NB4 (cell line): ENCODE results near the gene CALCOCO1.
A peak's percentile ranks its signal among the peaks of the same experiment; 100 is the strongest.

Experiments used
- DNase-seq: peaks from one replicate; pipeline ENCODE4 v3.0.0; 2010; ENCODE audit warnings: low read depth
- H3K4me3 ChIP-seq: one replicate; pipeline ENCODE4 v1.5.1; 2011; ENCODE audit warnings: mild to moderate bottlenecking, low read depth, low read length, moderate library complexity
- MYC ChIP-seq: IDR thresholded peaks from 2 replicates; pipeline ENCODE4 v1.6.1; 2011; ENCODE audit warnings: low read depth, low read length
- POLR2A ChIP-seq: IDR thresholded peaks from 2 replicates; pipeline ENCODE4 v1.6.1; 2011; ENCODE audit warnings: mild to moderate bottlenecking; ENCODE audit not compliant: insufficient read length; ENCODE audit errors: extremely low read depth
- TF ChIP-seq, protein P1 (sequence below): IDR thresholded peaks from 2 replicates; pipeline ENCODE4 v1.6.1; 2011; ENCODE audit warnings: low read depth, low read length
- TF ChIP-seq, protein P2 (sequence below): IDR thresholded peaks from one replicate; pipeline ENCODE4 v1.5.1; 2012; ENCODE audit warnings: low read depth, low read length

Gene CALCOCO1

DNA sequence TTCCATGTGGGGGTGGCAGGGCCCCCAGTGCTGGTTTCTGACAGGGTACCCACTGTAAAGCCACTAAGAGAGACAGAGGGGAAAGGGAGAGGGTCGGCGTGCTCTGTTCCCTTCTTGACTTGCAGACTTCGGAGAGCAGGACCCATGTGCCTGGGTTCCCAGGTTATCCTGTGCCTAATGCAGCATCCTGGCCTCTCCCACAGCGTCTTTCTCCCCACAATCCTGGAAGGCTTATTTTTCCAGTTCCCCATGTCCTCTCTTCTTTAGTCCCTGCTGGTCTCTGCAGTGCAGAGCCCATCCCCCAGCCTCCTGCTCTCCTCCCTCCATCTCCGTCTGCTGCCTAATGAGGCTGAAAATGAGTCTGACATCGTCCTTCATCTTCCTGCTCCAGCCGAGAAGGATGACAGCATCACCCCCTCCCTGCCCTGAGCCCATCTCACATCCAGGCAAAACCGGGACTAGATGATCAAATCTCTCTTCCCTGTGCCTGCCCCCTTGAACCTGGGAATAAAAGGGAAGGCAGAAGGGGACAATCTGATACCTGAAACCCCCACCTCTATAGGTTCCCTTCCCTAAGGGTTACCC lies 15.1 kb downstream of the CALCOCO1 start:
- no peak for TF ChIP-seq POLR2A
- TF ChIP-seq, protein P1, sequence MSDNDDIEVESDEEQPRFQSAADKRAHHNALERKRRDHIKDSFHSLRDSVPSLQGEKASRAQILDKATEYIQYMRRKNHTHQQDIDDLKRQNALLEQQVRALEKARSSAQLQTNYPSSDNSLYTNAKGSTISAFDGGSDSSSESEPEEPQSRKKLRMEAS: no peak
- TF ChIP-seq, protein P2, sequence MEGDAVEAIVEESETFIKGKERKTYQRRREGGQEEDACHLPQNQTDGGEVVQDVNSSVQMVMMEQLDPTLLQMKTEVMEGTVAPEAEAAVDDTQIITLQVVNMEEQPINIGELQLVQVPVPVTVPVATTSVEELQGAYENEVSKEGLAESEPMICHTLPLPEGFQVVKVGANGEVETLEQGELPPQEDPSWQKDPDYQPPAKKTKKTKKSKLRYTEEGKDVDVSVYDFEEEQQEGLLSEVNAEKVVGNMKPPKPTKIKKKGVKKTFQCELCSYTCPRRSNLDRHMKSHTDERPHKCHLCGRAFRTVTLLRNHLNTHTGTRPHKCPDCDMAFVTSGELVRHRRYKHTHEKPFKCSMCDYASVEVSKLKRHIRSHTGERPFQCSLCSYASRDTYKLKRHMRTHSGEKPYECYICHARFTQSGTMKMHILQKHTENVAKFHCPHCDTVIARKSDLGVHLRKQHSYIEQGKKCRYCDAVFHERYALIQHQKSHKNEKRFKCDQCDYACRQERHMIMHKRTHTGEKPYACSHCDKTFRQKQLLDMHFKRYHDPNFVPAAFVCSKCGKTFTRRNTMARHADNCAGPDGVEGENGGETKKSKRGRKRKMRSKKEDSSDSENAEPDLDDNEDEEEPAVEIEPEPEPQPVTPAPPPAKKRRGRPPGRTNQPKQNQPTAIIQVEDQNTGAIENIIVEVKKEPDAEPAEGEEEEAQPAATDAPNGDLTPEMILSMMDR: no peak
- TF ChIP-seq MYC: no peak
- H3K4me3 ChIP-seq: no peak overlapping the region
- DNase-seq: no peak

DNA sequence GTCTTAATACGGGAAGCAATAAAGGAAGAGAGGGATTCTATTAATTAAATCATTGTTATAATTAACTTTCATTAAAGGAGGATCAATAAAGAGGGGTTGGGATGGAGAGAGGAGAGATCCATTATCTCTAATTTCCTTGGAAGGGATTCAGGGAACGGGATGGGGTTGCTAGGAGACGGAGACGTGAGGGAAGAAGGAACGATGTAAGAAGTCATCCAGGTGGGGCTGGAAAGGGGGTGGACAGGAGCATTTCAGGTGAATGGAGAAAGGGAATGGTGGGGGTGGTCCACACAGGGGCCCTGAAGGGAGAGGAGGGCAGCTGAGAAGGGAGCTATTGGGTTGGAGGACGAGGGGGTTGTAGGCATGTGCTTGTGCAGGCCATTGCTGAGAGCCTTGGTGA lies 17.2 kb downstream of the CALCOCO1 start:
- TF ChIP-seq, protein P1: no peak
- TF ChIP-seq, protein P2: no peak
- TF ChIP-seq POLR2A (no peak), MYC (no peak)
- H3K4me3 ChIP-seq: no peak overlapping the region
- no peak for DNase-seq

DNA sequence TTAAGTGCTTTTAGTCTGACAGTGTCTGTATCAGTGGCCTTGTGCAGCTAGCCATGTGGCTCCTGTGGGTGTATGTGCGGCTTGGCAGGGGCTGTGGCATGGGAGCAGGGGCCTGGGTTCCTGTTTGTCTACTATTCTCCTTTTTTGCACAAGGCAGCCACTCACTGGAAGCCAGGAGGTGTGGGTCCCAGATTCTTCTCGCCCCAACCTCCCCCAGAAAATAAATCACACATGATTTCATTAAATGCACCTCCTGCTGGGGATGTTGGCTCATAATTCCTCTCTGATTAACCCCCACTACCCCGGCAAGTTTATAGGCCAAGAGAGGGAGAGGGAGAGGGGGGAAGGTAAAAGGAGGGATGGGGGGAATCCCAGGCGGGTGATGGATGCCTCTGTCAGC lies 17.6 kb downstream of the CALCOCO1 start:
- no peak for DNase-seq
- no peak overlapping the region for H3K4me3 ChIP-seq
- TF ChIP-seq, protein P1: 0 out of 2 replicates have a peak, but pooled peaks have one; percentile 27
- TF ChIP-seq MYC: no peak
- no peak for TF ChIP-seq POLR2A
- TF ChIP-seq, protein P2: no peak

DNA sequence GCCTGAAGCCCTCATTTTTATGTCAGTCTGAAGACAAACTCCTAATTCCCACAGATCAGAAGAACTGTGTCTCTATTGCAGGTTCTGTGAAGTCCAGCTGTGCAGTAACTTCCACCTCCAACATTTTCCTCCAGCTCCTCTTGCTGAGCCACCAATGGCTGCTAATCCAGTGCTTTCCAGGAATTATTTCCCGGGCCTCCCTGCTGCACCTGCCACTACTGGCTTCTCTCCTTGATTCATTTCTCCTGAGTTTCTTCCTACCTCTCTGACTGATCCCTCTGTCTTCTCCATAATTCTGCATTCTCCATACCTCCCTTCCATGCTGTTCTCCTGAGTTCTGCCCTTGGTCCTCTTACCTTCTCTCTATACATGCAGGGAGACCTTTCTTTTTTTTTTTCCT lies 21.2 kb downstream of the CALCOCO1 start:
- no peak for DNase-seq
- TF ChIP-seq, protein P1: no peak
- TF ChIP-seq, protein P2: no peak
- TF ChIP-seq MYC: no peak
- no peak for TF ChIP-seq POLR2A
- H3K4me3 ChIP-seq: no peak overlapping the region

- DNase-seq: no peak
- no peak overlapping the region for H3K4me3 ChIP-seq
- TF ChIP-seq, protein P2: no peak
- TF ChIP-seq, protein P1: no peak
- no peak for TF ChIP-seq MYC
- TF ChIP-seq POLR2A: no peak
Measured at GRCh38 chr12:53703756-53704155, 23.5 kb downstream of the CALCOCO1 start.
